ENCODE measurements around the gene JPH3. TPM values are rescaled to one million over a fixed set of nuclear protein-coding genes. Genes with fewer than 3 reads are reported as not detected.

JPH3 gene
- total RNA-seq, 1 experiment from 2014 or later = 32.7 TPM

DNA sequence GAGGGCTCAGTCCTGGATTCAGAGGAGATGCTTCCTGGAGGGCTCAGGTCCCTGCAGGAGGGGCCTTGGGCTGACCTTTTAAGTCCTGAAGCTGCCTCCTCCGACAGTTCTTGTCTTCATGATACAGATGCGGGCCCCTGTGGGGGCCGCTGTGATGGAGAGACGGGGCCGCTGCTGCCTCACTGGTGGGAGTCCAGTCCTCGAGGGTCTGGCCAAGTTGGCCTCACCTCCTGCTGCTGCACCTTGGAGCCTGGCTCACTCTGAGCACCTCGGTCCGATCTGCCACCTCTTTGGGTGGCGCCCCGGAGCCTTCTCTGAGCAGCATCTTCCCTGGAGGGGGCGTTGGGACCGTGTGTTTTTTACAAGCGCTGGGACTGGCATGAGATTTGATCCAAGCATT is 84.4 kb downstream of the JPH3 start:
- Mint-ChIP-seq H3K27ac (no peak overlapping the region), H3K4me3 (no peak overlapping the region), H3K9me3 (no peaks in the 10 kb centered on the region), H3K36me3 (ENCODE audit: insufficient read depth in 1 of 3, low read depth in 3 of 3) (peaks cover 0 to 8% (median 4%) of the 10 kb centered on the region in 3 experiments; a peak in 3 of 7 replicates), H3K4me1 (peaks cover 0 to 6% of the 10 kb centered on the region in 2 experiments; a peak in 2 of 4 replicates), H3K27me3 (ENCODE audit: low read depth) (peaks cover 3% of the 10 kb centered on the region)
- no peak overlapping the region for H2BK15ac ChIP-seq (ENCODE audit: low read depth, low read length)
- no peak overlapping the region for H3K4ac ChIP-seq (ENCODE audit: low read depth, low read length)
- H3K27ac ChIP-seq (ENCODE audit: insufficient read length, low read depth, low read length) = no peak overlapping the region
- H4K91ac ChIP-seq (ENCODE audit: insufficient read length, low read depth, low read length) = no peak overlapping the region
- no peak overlapping the region for H3K56ac ChIP-seq (ENCODE audit: insufficient read length, low read depth, low read length)
- no peak overlapping the region for H3K14ac ChIP-seq (ENCODE audit: insufficient read depth, low read length)
- no peak overlapping the region for H3K4me2 ChIP-seq (ENCODE audit: insufficient read depth, insufficient read length, low read length)
- no peak overlapping the region for H4K5ac ChIP-seq (ENCODE audit: insufficient read length, low read depth, low read length)
- H2BK120ac ChIP-seq (ENCODE audit: low read depth, low read length, poor library complexity, severe bottlenecking) = no peak overlapping the region
- no peak for DNase-seq
- no peaks in the 10 kb centered on the region for H3K4me1 ChIP-seq (ENCODE audit: insufficient read depth, low read length)
- H3T11ph ChIP-seq (ENCODE audit: low read length) = no peak overlapping the region
- H3K18ac ChIP-seq (ENCODE audit: insufficient read length, low read depth, low read length) = no peak overlapping the region
- no peaks in the 10 kb centered on the region for H3K79me2 ChIP-seq (ENCODE audit: insufficient read depth, low read length)
- H2BK20ac ChIP-seq (ENCODE audit: low read depth, low read length, poor library complexity, severe bottlenecking) = no peak overlapping the region
- WGBS (ENCODE audit: extremely low coverage, insufficient read length, low lambda C conversion rate) = no CpG with 5 or more reads among the region's 13 CpGs
- TF ChIP-seq, protein P1, sequence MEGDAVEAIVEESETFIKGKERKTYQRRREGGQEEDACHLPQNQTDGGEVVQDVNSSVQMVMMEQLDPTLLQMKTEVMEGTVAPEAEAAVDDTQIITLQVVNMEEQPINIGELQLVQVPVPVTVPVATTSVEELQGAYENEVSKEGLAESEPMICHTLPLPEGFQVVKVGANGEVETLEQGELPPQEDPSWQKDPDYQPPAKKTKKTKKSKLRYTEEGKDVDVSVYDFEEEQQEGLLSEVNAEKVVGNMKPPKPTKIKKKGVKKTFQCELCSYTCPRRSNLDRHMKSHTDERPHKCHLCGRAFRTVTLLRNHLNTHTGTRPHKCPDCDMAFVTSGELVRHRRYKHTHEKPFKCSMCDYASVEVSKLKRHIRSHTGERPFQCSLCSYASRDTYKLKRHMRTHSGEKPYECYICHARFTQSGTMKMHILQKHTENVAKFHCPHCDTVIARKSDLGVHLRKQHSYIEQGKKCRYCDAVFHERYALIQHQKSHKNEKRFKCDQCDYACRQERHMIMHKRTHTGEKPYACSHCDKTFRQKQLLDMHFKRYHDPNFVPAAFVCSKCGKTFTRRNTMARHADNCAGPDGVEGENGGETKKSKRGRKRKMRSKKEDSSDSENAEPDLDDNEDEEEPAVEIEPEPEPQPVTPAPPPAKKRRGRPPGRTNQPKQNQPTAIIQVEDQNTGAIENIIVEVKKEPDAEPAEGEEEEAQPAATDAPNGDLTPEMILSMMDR (conservative IDR thresholded peaks at IDR 0.05) = no peak
- H3K27me3 ChIP-seq (ENCODE audit: insufficient read depth, low read length) = no peaks in the 10 kb centered on the region
- H4K20me1 ChIP-seq (ENCODE audit: control insufficient read depth, insufficient read depth, insufficient read length) = no peaks in the 10 kb centered on the region
- no peak overlapping the region for H2AK5ac ChIP-seq (ENCODE audit: insufficient read length, low read length)
- no peak overlapping the region for H2BK5ac ChIP-seq (ENCODE audit: insufficient read length, low read length)
- no peaks in the 10 kb centered on the region for H3K79me1 ChIP-seq (ENCODE audit: insufficient read depth, low read depth, low read length, poor library complexity, severe bottlenecking)
- no peaks in the 10 kb centered on the region for H3K23me2 ChIP-seq (ENCODE audit: insufficient read length, low read depth, low read length, poor library complexity, severe bottlenecking)
- no peak overlapping the region for H2BK12ac ChIP-seq (ENCODE audit: insufficient read length, low read depth, low read length)
- H4K8ac ChIP-seq (replicated peaks; ENCODE audit: insufficient read length, low read depth, low read length) = no peak overlapping the region
- no peak overlapping the region for H3K23ac ChIP-seq (ENCODE audit: insufficient read length, low read depth, low read length)
- H3K9ac ChIP-seq (ENCODE audit: extremely low read depth, insufficient read length, low read length) = no peak overlapping the region
- no peaks in the 10 kb centered on the region for H3K9me3 ChIP-seq (ENCODE audit: control insufficient read depth, low read depth, low read length)
- H2AFZ ChIP-seq (ENCODE audit: low read length) = no peak overlapping the region

Data from H9 (cell line).